Uterus (tissue), 2 donors: ENCODE measurements around the gene WDR4.

ENCODE experiments used
- POLR2A ChIP-seq, 2 donors: fragments of 450-650 bp; IDR thresholded peaks; one replicate each; pipeline ENCODE4 v1.6.1; 2016; ENCODE audit warnings: antibody characterized with exemption in 2 of 2, mild to moderate bottlenecking in 1 of 2, moderate library complexity in 1 of 2
- TF ChIP-seq, protein P1 (sequence below), 4 experiments: fragments of 200-600 bp in 2 of 4; fragments of 450-650 bp in 2 of 4; sonication (generic) in 2 of 4; IDR thresholded peaks; one replicate each; pipeline ENCODE4 v1.5.1; 2016 to 2019; ENCODE audit warnings: antibody characterized with exemption in 4 of 4, mild to moderate bottlenecking in 2 of 4, moderate library complexity in 1 of 4

- TF ChIP-seq, protein P1, sequence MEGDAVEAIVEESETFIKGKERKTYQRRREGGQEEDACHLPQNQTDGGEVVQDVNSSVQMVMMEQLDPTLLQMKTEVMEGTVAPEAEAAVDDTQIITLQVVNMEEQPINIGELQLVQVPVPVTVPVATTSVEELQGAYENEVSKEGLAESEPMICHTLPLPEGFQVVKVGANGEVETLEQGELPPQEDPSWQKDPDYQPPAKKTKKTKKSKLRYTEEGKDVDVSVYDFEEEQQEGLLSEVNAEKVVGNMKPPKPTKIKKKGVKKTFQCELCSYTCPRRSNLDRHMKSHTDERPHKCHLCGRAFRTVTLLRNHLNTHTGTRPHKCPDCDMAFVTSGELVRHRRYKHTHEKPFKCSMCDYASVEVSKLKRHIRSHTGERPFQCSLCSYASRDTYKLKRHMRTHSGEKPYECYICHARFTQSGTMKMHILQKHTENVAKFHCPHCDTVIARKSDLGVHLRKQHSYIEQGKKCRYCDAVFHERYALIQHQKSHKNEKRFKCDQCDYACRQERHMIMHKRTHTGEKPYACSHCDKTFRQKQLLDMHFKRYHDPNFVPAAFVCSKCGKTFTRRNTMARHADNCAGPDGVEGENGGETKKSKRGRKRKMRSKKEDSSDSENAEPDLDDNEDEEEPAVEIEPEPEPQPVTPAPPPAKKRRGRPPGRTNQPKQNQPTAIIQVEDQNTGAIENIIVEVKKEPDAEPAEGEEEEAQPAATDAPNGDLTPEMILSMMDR (IDR thresholded peaks at IDR 0.05): no peak
- no peak for TF ChIP-seq POLR2A (IDR thresholded peaks at IDR 0.05)
These were observed 31.6 kb downstream of the WDR4 start for GRCh38 chr21:42847726-42848125.
